ENCODE data around the gene CSNK2A2. TPM values are rescaled to one million over a fixed set of nuclear protein-coding genes. Genes with fewer than 3 reads are reported as not detected.

CSNK2A2 gene
- polyA plus RNA-seq, 3 donors, result 63.1 to 77.8 (median 68.2) TPM

GRCh38 chr16:58157951-58158540, 39.9 kb downstream of the CSNK2A2 start:
- peak; percentile 10 to 48 (median 32) for DNase-seq (ENCODE audit: extremely low read depth in 1 of 11, low read depth in 9 of 11, low spot score in 4 of 11)

DNA sequence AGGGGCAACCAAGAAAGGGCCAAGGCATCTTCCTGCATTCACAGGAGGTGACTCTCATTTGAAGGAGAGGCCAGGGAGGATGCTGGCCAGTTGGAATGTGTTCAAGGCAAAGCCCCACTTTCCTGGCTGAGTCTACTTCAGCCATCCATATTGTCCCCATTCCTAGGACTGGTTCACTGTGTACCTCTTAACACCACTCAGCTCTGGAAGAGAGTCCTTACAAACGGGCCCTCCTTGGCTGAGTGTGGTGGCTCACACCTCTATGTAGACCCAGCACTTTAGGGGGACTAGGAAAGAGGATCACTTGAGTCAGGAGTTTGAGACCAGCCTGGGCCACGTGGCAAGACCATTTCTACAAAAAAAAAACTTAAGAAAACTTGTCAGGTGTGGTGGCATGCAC, 40.7 kb downstream of the CSNK2A2 start:
- DNase-seq (ENCODE audit: extremely low read depth in 1 of 11, low read depth in 9 of 11, low spot score in 4 of 11), result no peak

DNA sequence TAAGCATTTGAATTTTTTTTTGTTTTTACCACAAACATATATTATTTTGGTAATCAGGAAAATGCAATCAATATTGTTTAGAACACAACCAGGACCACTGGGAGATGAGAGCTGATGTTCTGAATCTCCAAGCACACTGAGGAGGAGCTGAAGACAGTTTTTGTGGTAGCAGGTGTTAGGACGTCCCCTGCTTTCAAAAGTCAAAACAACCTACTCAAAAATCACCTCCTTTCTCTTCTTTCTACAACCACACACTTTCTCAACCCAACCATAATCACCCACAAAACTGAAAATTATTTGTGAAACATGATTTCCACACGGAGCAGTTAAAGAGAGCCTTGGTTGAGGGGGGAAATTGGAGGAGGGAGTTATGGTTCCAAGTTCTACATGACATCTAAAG, 42.1 kb downstream of the CSNK2A2 start:
- DNase-seq (ENCODE audit: extremely low read depth in 1 of 11, low read depth in 9 of 11, low spot score in 4 of 11), result no peak

- DNase-seq (ENCODE audit: extremely low read depth in 1 of 11, low read depth in 9 of 11, low spot score in 4 of 11), result no peak
Observed at GRCh38 chr16:58154345-58154744, 43.6 kb downstream of the CSNK2A2 start.

DNA sequence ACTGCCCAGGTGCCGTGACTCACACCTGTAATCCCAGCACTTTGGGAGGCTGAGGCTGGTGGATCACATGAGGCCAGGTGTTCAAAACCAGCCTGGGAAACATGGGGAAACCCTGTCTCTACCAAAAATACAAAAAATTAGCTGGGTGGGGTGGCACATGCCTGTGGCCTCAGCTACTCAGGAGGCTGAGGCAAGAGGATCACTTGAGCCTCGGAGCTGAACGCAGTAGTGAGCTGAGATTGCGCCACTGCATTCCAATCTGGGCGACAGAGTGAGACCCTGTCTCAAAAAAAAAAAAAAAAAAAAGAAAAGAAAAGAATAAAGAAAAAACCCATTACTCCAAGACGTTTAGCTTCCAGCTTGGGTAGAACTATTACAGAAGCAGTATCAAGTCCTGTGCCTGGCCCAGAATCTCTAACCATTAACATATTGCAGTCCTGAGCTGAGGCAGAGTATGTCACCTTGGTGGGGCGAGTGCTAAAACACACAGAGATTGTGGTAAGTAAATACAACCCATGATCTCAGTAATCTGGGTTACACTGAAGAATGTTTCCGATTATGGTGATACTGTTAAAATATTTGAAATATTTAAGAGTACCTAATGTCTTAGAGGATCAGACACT, 45.5 kb downstream of the CSNK2A2 start:
- DNase-seq (ENCODE audit: extremely low read depth in 1 of 11, low read depth in 9 of 11, low spot score in 4 of 11), result no peak

GRCh38 chr16:58148526-58148925, 49.4 kb downstream of the CSNK2A2 start:
- no peak for DNase-seq (ENCODE audit: extremely low read depth in 1 of 11, low read depth in 9 of 11, low spot score in 4 of 11)

DNA sequence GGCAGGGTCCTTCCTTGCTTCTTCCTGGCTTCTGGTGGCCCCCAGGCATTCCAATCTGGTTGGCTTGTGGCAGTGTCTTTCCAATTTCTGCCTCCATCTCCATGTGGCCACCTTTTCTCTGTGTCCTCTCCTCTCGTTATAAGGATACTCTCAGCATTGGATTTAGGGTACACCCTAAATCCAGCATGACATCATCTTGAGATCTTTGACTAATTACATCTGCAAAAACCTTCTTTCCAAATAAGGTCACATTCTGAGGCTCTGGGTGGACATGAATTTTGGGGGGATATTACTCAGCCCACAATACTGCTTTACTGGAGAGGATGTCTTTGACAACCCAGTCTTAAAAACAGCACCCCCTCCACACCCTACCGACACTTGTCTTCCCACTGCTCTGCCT, 49.8 kb downstream of the CSNK2A2 start:
- DNase-seq (ENCODE audit: extremely low read depth in 1 of 11, low read depth in 9 of 11, low spot score in 4 of 11), result no peak

DNA sequence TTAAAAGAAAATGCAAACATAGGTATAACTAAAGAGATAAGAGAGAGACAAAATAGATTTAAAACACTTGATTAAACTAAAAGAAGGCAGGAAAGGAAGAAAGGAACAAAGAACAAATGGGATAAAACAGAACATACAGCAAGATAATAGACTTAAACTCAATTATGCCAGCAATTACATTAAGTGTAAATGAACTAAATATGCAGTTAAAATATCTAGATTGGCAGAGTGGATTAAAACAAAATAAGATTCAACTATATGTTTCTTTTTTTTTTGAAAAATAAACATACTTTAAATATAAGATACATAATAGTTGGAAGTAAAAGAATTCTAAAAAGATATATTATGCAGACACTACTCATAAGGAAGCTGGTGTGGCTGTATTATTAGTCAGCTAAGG, 59.1 kb downstream of the CSNK2A2 start:
- DNase-seq (ENCODE audit: extremely low read depth in 1 of 11, low read depth in 9 of 11, low spot score in 4 of 11), result no peak

GRCh38 chr16:58137581-58137980, 60.3 kb downstream of the CSNK2A2 start:
- DNase-seq (ENCODE audit: extremely low read depth in 1 of 11, low read depth in 9 of 11, low spot score in 4 of 11), result no peak

DNA sequence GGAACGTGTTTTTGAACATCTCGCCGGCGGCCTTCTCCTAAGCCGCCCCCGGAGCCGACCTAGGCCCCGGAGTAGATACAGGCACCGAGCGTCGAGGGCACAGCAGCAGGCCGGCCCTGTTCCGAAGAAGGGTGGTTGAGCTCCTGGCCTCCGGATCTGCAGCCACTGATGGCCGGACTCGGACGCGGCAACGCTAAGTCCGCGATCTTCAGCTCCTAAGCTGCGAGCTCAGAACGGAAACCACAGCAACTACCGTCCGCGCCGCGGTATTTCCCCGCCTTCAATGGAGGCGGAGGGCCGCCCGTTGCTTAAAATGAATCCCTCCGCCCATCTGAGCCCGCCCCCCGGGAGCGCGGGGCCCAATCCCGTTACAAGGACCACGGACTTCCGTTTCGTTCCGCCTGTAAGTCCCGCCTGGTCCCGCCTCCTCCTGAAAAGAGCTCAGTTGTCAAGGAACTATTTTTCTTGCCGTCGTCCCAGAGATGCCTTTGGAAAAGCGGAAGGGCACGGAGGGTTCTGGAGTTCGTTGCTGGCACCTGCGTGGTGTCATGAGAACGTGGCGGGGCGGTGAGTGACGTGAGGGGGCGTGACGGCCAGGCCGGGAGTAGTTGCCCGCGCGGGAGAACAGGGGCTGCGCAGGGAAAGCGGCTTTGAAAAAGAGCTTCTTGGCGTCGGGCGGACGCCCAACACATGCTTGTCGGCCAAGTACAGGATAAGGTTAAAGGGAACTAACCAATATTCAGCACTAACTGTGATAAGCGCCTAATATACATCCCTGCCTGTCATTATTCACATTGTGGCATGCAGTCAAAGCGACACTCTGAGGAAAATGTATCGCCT, 68.6 kb downstream of the CSNK2A2 start, which contains the start of gene CFAP20:
CFAP20 (minus strand) TSS at position 285 of the 840 bp plus-strand sequence; CDS start at position 19, 266 bp downstream.
- DNase-seq (ENCODE audit: extremely low read depth in 1 of 11, low read depth in 9 of 11, low spot score in 4 of 11), result peak; percentile 93 to 99 (median 98)

GRCh38 chr16:58128711-58129096, 69.2 kb downstream of the CSNK2A2 start:
- peak in 4 of 11 donors; percentile 20 to 36 (median 31) for DNase-seq (ENCODE audit: extremely low read depth in 1 of 11, low read depth in 9 of 11, low spot score in 4 of 11)

GRCh38 chr16:58128181-58128631, 69.7 kb downstream of the CSNK2A2 start:
- no peak for DNase-seq (ENCODE audit: extremely low read depth in 1 of 11, low read depth in 9 of 11, low spot score in 4 of 11)

DNA sequence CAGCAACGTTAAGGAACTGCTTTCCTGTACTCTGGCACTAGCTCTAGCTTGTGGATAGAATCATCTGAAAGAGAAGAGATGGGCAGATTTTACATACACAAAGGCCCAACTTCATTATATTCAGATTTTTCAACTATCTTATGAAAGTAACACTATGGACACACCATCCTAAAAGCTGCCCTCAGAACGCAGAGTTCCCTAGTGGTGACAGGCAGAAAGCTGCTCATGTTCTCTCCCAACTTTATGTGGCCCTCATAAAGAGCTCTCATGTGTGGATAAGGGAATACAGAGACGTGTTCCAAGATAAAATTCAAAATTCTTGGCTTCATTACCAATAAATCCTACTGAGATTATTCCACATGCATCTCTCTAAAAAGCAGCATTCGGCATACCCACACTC, 70.3 kb downstream of the CSNK2A2 start:
- DNase-seq (ENCODE audit: extremely low read depth in 1 of 11, low read depth in 9 of 11, low spot score in 4 of 11), result no peak

GRCh38 chr16:58127033-58127556, 70.8 kb downstream of the CSNK2A2 start:
- DNase-seq (ENCODE audit: extremely low read depth in 1 of 11, low read depth in 9 of 11, low spot score in 4 of 11), result peak in 1 of 11 donors; percentile 39

- no peak for DNase-seq (ENCODE audit: extremely low read depth in 1 of 11, low read depth in 9 of 11, low spot score in 4 of 11)
Observed at GRCh38 chr16:58126451-58126961, 71.4 kb downstream of the CSNK2A2 start.

DNA sequence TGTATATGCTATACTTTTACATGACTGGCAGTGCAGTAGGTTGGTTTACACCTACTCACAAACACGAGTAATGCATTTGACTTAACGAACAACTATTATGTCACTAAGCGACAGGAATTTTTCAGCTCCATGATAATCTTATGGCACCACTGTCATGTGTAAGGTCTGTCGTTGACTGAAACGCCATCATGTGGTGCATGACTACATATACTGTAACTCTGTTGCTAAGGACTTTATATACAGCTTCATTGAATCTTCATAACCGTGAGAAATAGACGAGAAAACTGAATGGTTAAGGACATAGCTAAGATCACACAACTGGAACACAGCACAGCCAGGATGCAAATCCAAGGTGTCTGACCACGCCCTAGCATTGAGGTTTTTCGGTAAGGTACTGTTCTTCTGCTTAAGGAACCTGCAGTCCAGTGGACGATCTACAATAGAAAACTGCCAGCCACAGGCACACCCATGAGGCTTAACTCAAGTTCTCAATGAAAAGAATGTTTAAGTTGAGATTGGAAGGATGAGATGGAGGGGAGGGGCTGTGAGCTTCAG, 72.0 kb downstream of the CSNK2A2 start:
- DNase-seq (ENCODE audit: extremely low read depth in 1 of 11, low read depth in 9 of 11, low spot score in 4 of 11), result no peak

GRCh38 chr16:58125041-58125440, 72.9 kb downstream of the CSNK2A2 start:
- DNase-seq (ENCODE audit: extremely low read depth in 1 of 11, low read depth in 9 of 11, low spot score in 4 of 11), result no peak

- no peak for DNase-seq (ENCODE audit: extremely low read depth in 1 of 11, low read depth in 9 of 11, low spot score in 4 of 11)
Observed at GRCh38 chr16:58124601-58124915, 73.3 kb downstream of the CSNK2A2 start.

DNA sequence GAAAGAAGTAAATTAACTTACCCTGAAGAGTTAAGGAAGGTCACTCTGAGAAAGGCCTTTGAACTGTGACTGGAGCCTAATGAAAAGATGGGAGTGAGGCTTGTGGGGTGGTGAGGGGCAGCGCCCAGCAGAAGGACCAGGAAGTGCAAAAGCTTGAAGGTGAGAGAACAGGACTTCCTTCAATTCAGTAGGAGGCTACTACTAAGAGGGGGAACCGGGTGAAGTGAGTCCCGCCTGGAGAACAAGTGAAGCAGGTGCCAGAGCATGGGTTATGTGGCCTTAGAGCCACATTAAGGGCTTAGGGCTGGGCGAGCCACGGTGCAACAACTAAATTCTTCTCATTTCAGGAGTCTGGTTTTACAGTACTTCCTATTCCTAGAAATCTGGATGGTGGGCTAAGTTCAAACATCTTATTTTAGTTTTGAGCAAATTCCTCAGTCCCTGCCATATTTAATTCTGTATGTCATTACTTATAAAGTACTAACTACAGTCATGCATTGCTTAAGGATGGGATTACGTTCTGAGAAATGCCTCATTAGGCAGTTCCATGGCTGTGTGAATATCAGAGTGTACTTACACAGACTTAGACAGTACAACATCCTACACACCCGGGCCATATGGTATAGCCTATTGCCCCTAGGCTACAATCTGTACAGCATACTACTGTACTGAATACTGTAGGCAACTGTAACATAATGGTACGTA, 73.9 kb downstream of the CSNK2A2 start:
- DNase-seq (ENCODE audit: extremely low read depth in 1 of 11, low read depth in 9 of 11, low spot score in 4 of 11), result no peak
